IMR-90 (cell line): ENCODE data around the gene NPC1. TPM values are rescaled to one million over a fixed set of nuclear protein-coding genes. Genes with fewer than 3 reads are reported as not detected.

Source experiments
- ATAC-seq: fragments of 200-7000 bp; cut with Tn5 transposase; 2 replicates; pipeline ENCODE4 v1.9.1; 2020; ENCODE audit warnings: low read depth, mild to moderate bottlenecking, moderate library complexity
- BruUV-seq: library from RNA; stranded (reverse); fragments of 400-500 nt; replicated peaks from 2 replicates; lab custom pipeline; 2021; lab: Mats Ljungman, UMichigan
- CTCF ChIA-PET: fragments of 300-600 bp; formaldehyde crosslinking; extraction: SDS; loops from one replicate; lab custom pipeline; 2021; ENCODE audit warnings: antibody characterized with exemption; lab: Yijun Ruan, JAX
- POLR2A ChIA-PET: fragments of 300-600 bp; sonication (Branson Sonifier 250); formaldehyde crosslinking; loops from one replicate; lab custom pipeline; 2022; ENCODE audit warnings: antibody characterized with exemption; ENCODE audit not compliant: unreplicated experiment; lab: Charles Lee
- DNase-seq: peaks from one replicate; pipeline ENCODE4 v3.0.0; 2013
- H2AFZ ChIP-seq: replicated peaks from 2 replicates; pipeline ENCODE3; 2013; ENCODE audit warnings: low read length, mild to moderate bottlenecking; ENCODE audit not compliant: poor library complexity
- H2AK5ac ChIP-seq: 2 replicates; pipeline ENCODE4 v1.6.1; 2013; ENCODE audit warnings: low read depth, low read length, inconsistent platforms
- H2AK9ac ChIP-seq: replicated peaks from 2 replicates; pipeline ENCODE3; 2013; ENCODE audit warnings: mild to moderate bottlenecking, low read depth, low read length, moderate library complexity; ENCODE audit not compliant: poor library complexity
- H2BK120ac ChIP-seq: 2 replicates; pipeline ENCODE4 v1.6.1; 2013; ENCODE audit warnings: low read depth, low read length, inconsistent platforms
- H2BK15ac ChIP-seq: 3 replicates; pipeline ENCODE4 v1.6.1; 2013; ENCODE audit warnings: low read depth, low read length, inconsistent platforms
- H2BK20ac ChIP-seq: 2 replicates; pipeline ENCODE4 v1.6.1; 2013; ENCODE audit warnings: low read depth, mild to moderate bottlenecking, inconsistent platforms, low read length, moderate library complexity
- H2BK5ac ChIP-seq: 2 replicates; pipeline ENCODE4 v1.6.1; 2013; ENCODE audit warnings: mild to moderate bottlenecking, low read depth, low read length, inconsistent platforms; ENCODE audit not compliant: poor library complexity, severe bottlenecking
- H3K14ac ChIP-seq: replicated peaks from 2 replicates; pipeline ENCODE4 v1.6.1; 2013; ENCODE audit warnings: low read depth, low read length, inconsistent platforms
- H3K18ac ChIP-seq: 2 replicates; pipeline ENCODE4 v1.6.1; 2013; ENCODE audit warnings: low read depth, low read length, control low read depth
- H3K23ac ChIP-seq: 2 replicates; pipeline ENCODE4 v1.6.1; 2013; ENCODE audit warnings: low read depth, low read length, inconsistent platforms
- H3K27ac ChIP-seq: 2 replicates; pipeline ENCODE4 v1.5.1; 2013; ENCODE audit warnings: mild to moderate bottlenecking, control low read depth, low read length; ENCODE audit not compliant: insufficient read depth
- H3K27me3 ChIP-seq: 2 replicates; pipeline ENCODE4 v1.6.1; 2013; ENCODE audit warnings: low read length; ENCODE audit not compliant: control insufficient read depth, insufficient read depth
- H3K36me3 ChIP-seq: 2 replicates; pipeline ENCODE4 v1.6.1; 2013; ENCODE audit warnings: low read length, mixed read lengths; ENCODE audit not compliant: control insufficient read depth, insufficient read depth
- H3K4ac ChIP-seq: 2 replicates; pipeline ENCODE4 v1.6.1; 2013; ENCODE audit warnings: low read depth, low read length, inconsistent platforms
- H3K4me1 ChIP-seq: 2 replicates; pipeline ENCODE4 v1.6.1; 2013; ENCODE audit warnings: low read length, mixed read lengths; ENCODE audit not compliant: control insufficient read depth, insufficient read depth
- H3K4me2 ChIP-seq: 2 replicates; pipeline ENCODE4 v1.6.1; 2013; ENCODE audit warnings: low read depth, mild to moderate bottlenecking, control low read depth, low read length, moderate library complexity
- H3K4me3 ChIP-seq: 2 replicates; pipeline ENCODE4 v1.5.1; 2013; ENCODE audit warnings: low read depth, mild to moderate bottlenecking, control low read depth, low read length, moderate library complexity; ENCODE audit not compliant: insufficient read depth
- H3K56ac ChIP-seq: 2 replicates; pipeline ENCODE4 v1.6.1; 2013; ENCODE audit warnings: low read length, inconsistent platforms; ENCODE audit not compliant: insufficient read depth; ENCODE audit errors: extremely low read depth
- H3K79me1 ChIP-seq, 2 experiments: 2 replicates each; pipeline ENCODE4 v1.6.1; 2013; ENCODE audit warnings: low read length in 2 of 2, inconsistent platforms in 1 of 2, low read depth in 1 of 2
- H3K9ac ChIP-seq: 2 replicates; pipeline ENCODE4 v1.6.1; 2013; ENCODE audit warnings: low read depth, low read length, control low read depth
- H3K9me1 ChIP-seq: 2 replicates; pipeline ENCODE4 v1.6.1; 2013; ENCODE audit warnings: low read length, inconsistent platforms; ENCODE audit not compliant: insufficient read depth
- H3K9me3 ChIP-seq: 2 replicates; pipeline ENCODE4 v1.6.1; 2013; ENCODE audit warnings: low read length; ENCODE audit not compliant: control insufficient read depth, insufficient read depth
- H4K20me1 ChIP-seq: 2 replicates; pipeline ENCODE4 v1.6.1; 2013; ENCODE audit warnings: low read length, inconsistent platforms; ENCODE audit not compliant: insufficient read depth
- H4K5ac ChIP-seq: 2 replicates; pipeline ENCODE4 v1.6.1; 2013; ENCODE audit warnings: mild to moderate bottlenecking, low read depth, low read length, control low read depth
- H4K8ac ChIP-seq, 2 experiments: 2 replicates each; pipeline ENCODE4 v1.6.1; 2013; ENCODE audit warnings: low read depth in 2 of 2, low read length in 2 of 2, control low read depth in 1 of 2, inconsistent platforms in 1 of 2
- H4K91ac ChIP-seq: 2 replicates; pipeline ENCODE4 v1.6.1; 2013; ENCODE audit warnings: low read depth, low read length, inconsistent platforms; ENCODE audit not compliant: insufficient read depth
- BHLHE40 ChIP-seq: fragments of 150-350 bp; IDR thresholded peaks from 2 replicates; pipeline ENCODE4 v1.6.1; 2016; ENCODE audit warnings: mild to moderate bottlenecking, low read depth, low read length
- CEBPB ChIP-seq: IDR thresholded peaks from 2 replicates; pipeline ENCODE4 v1.6.1; 2012; ENCODE audit warnings: low read depth, low read length, improper control_type of control experiment
- MAFK ChIP-seq: IDR thresholded peaks from 2 replicates; pipeline ENCODE4 v1.6.1; 2012; ENCODE audit warnings: low read depth, low read length, improper control_type of control experiment
- RAD21 ChIP-seq: IDR thresholded peaks from 2 replicates; pipeline ENCODE4 v1.6.1; 2012; ENCODE audit warnings: low read length, improper control_type of control experiment
- RCOR1 ChIP-seq: IDR thresholded peaks from 2 replicates; pipeline ENCODE4 v1.6.1; 2012; ENCODE audit warnings: mild to moderate bottlenecking, low read length, improper control_type of control experiment; ENCODE audit not compliant: insufficient replicate concordance
- RFX5 ChIP-seq: IDR thresholded peaks from 2 replicates; pipeline ENCODE4 v1.8.0; 2012; ENCODE audit warnings: low read depth, mild to moderate bottlenecking, low read length, moderate library complexity
- SMC3 ChIP-seq: fragments of 150-350 bp; IDR thresholded peaks from 2 replicates; pipeline ENCODE4 v1.6.1; 2016; ENCODE audit warnings: low read depth, mild to moderate bottlenecking, antibody characterized with exemption, low read length, moderate library complexity
- WGBS, 2 experiments: methylation state at CpG; one replicate each; pipeline versions ENCODE4 v1.1.5 to v1.1.7; 2013; ENCODE audit warnings: missing lambda C conversion rate in 2 of 2; ENCODE audit not compliant: insufficient read length in 1 of 2; ENCODE audit errors: extremely low coverage in 2 of 2; 5-methylcytosine and 5-hydroxymethylcytosine counted together
- dilution Hi-C: fragments of 300-500 bp; cut with HindIII; formaldehyde crosslinking; loops from one replicate; pipeline ENCODE4 v1.14.3; 2018; ENCODE audit warnings: low sequenced_read_pairs; ENCODE audit not compliant: unreplicated experiment
- in situ Hi-C: fragments of 300-500 bp; cut with MboI; formaldehyde crosslinking; loops from 3 replicates; pipeline ENCODE4 v1.14.3; 2019; ENCODE audit warnings: low sequenced_read_pairs, inconsistent platforms, mixed read lengths
- intact Hi-C: fragments of 100-400 bp; cut with micrococcal nuclease; formaldehyde crosslinking; loops from 2 replicates; pipeline ENCODE4 v1.10.0; 2022
- polyA plus RNA-seq, 3 experiments: library from polyadenylated mRNA; depleted of rRNA; stranded (reverse); fragments of >200 nt; gene quantifications; 2 replicates each; pipeline ENCODE4 v1.2.3, GENCODE V29; 2012; ENCODE audit warnings: low replicate concordance in 1 of 3
- total RNA-seq: library from RNA; depleted of rRNA; stranded (reverse); fragments of >200 nt; gene quantifications from 2 replicates; pipeline ENCODE4 v1.2.3, GENCODE V29; 2012
- TF ChIP-seq, protein P1 (sequence below): fragments of 150-350 bp; IDR thresholded peaks from 2 replicates; pipeline ENCODE4 v1.6.1; 2016; ENCODE audit warnings: low read depth, mild to moderate bottlenecking, low read length, moderate library complexity, borderline replicate concordance
- TF ChIP-seq, protein P2 (sequence below): conservative IDR thresholded peaks from 2 replicates; pipeline ENCODE4 v1.5.1; 2012; ENCODE audit warnings: mild to moderate bottlenecking, low read depth, low read length, improper control_type of control experiment

Gene NPC1
- total and polyA plus RNA-seq, 2 of the 4 experiments (the other 2 are of a cell fraction), result 7.5 to 7.9 TPM

DNA sequence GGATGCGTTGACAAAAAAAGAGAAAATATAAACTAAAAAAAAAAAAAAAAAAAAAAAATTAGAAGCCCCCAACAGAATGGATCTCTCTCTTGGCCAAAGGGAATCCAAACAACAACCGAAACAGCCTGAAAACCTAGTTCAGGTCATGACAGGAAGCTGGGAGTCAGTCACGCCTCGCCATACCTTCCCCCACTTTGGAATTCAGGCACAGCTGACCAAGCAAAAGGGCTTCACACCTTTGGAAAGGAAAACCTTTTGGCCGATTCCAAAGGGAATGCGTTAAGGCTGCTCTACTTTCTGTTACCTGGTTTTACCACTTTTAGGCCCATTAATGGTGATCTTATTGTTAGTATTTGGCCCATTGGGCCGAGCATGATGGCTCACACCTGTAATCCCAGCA is 100.9 kb downstream of the NPC1 start (continued):
- no peak for TF ChIP-seq RFX5
- no peak for TF ChIP-seq RAD21
- TF ChIP-seq BHLHE40, result no peak
- no peak for TF ChIP-seq MAFK
- TF ChIP-seq RCOR1, result no peak

DNA sequence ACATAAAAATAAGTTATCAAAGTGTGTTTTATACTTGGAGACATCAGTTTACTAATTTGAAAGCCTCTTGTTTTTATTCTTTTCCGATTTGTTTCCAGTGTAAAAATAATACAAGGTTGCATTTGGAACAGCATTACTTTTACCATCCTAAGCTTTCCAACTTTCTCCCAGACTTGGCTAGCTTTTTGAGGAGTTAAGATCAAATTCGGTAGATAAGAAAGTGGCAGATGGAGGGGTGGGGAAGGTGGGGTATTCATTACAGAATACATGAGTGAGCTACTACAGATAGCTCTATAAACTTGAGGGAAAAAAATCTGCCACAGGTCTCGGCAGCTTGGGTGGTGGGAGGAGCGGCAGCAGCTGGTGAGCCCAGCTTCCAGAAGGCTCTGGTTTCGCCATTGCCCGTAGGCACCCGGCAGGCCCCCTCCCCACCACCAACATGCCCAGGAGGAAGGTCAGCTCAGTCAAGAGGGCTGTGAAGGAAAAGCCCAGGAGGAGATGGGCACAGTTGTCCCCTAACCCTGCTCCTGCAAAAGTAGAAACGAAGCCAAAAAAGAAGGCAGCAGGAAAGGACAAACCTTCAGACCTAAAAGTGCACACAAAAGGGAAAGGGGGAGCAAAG is 101.6 kb downstream of the NPC1 start:
- intact Hi-C loops, result no loop called here
- no peaks in the 10 kb centered on the region for H3K9me3 ChIP-seq
- H3K36me3 ChIP-seq, result peaks cover 19% of the 10 kb centered on the region
- no peak overlapping the region for H2AFZ ChIP-seq
- DNase-seq (no peak), ATAC-seq (no peak)
- H2BK120ac ChIP-seq, result no peak overlapping the region
- H2BK15ac ChIP-seq, result no peak overlapping the region
- H3K27me3 ChIP-seq, result no peaks in the 10 kb centered on the region
- ChIA-PET POLR2A (interaction anchor here (0.6 kb wide), 1 partner anchor 10 kb away, joined by 3 read pairs; no protein-coding TSS in a partner anchor), CTCF (no interaction called here)
- H4K20me1 ChIP-seq, result no peaks in the 10 kb centered on the region
- no TSS peak for BruUV-seq
- TF ChIP-seq, protein P1, sequence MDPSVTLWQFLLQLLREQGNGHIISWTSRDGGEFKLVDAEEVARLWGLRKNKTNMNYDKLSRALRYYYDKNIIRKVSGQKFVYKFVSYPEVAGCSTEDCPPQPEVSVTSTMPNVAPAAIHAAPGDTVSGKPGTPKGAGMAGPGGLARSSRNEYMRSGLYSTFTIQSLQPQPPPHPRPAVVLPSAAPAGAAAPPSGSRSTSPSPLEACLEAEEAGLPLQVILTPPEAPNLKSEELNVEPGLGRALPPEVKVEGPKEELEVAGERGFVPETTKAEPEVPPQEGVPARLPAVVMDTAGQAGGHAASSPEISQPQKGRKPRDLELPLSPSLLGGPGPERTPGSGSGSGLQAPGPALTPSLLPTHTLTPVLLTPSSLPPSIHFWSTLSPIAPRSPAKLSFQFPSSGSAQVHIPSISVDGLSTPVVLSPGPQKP, result no peak
- TF ChIP-seq SMC3, result no peak
- TF ChIP-seq, protein P2, sequence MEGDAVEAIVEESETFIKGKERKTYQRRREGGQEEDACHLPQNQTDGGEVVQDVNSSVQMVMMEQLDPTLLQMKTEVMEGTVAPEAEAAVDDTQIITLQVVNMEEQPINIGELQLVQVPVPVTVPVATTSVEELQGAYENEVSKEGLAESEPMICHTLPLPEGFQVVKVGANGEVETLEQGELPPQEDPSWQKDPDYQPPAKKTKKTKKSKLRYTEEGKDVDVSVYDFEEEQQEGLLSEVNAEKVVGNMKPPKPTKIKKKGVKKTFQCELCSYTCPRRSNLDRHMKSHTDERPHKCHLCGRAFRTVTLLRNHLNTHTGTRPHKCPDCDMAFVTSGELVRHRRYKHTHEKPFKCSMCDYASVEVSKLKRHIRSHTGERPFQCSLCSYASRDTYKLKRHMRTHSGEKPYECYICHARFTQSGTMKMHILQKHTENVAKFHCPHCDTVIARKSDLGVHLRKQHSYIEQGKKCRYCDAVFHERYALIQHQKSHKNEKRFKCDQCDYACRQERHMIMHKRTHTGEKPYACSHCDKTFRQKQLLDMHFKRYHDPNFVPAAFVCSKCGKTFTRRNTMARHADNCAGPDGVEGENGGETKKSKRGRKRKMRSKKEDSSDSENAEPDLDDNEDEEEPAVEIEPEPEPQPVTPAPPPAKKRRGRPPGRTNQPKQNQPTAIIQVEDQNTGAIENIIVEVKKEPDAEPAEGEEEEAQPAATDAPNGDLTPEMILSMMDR, result no peak
- no peak for TF ChIP-seq RAD21
- TF ChIP-seq CEBPB, result no peak
- no peak for TF ChIP-seq RCOR1
- TF ChIP-seq RFX5, result no peak
- H3K14ac ChIP-seq, result no peak overlapping the region
- no peak overlapping the region for H3K56ac ChIP-seq
- no peak overlapping the region for H3K18ac ChIP-seq
- peaks cover 5% of the 10 kb centered on the region; the same call in 1 of the 2 replicates for H3K4me1 ChIP-seq
- WGBS, 2 experiments, result no CpG with 5 or more reads among the region's 8 CpGs
- H4K5ac ChIP-seq, result no peak overlapping the region
- H2BK5ac ChIP-seq, result no peak overlapping the region
- no peak overlapping the region for H3K23ac ChIP-seq
- dilution Hi-C loops, result no loop called here
- H3K4me3 ChIP-seq, result no peak overlapping the region
- H3K4me2 ChIP-seq, result no peak overlapping the region
- H4K91ac ChIP-seq, result no peak overlapping the region
- no peaks in the 10 kb centered on the region for H3K9me1 ChIP-seq
- no peak overlapping the region for H4K8ac ChIP-seq
- H2AK5ac ChIP-seq, result no peak overlapping the region
- in situ Hi-C loops, result no loop called here
- H3K9ac ChIP-seq, result no peak overlapping the region
- H3K79me1 ChIP-seq, result no peaks in the 10 kb centered on the region
- H2BK20ac ChIP-seq, result no peak overlapping the region
- no peak overlapping the region for H3K4ac ChIP-seq
- no peak overlapping the region for H2AK9ac ChIP-seq
- H3K27ac ChIP-seq, result no peak overlapping the region
